ENCODE data around the gene PKNOX2.

PKNOX2 gene

DNA sequence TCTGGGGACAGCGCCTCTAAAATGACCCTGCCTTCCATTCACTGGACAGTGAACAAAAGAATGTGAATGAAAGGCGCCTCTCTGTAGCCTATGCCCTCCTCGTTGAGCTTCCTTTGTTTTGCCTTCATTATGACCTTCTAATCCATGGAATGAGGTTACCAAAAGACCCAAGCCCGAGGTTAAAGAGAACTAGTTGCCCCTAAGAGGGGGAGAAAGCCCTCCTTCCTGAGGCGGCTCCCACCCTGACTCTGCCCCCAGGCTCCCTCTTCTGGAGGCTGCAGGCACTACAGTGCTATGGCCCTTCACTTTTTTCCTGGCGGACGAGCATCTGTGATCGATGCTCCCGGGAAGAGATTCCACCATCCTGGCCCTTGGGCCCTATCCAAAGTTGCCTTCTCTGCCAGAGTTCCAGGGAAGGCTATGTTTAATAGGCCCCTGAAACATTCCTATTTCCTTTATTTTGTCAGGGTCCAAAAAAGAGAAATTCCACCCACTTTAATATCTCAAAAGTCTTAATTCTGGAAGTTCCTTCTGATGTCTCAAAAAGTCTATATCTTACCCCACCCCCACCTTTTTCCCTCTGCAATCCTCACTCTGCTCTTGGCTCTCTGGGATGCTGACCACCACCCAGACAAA lies 184.2 kb downstream of the PKNOX2 start:
- TF ChIP-seq, protein P1, sequence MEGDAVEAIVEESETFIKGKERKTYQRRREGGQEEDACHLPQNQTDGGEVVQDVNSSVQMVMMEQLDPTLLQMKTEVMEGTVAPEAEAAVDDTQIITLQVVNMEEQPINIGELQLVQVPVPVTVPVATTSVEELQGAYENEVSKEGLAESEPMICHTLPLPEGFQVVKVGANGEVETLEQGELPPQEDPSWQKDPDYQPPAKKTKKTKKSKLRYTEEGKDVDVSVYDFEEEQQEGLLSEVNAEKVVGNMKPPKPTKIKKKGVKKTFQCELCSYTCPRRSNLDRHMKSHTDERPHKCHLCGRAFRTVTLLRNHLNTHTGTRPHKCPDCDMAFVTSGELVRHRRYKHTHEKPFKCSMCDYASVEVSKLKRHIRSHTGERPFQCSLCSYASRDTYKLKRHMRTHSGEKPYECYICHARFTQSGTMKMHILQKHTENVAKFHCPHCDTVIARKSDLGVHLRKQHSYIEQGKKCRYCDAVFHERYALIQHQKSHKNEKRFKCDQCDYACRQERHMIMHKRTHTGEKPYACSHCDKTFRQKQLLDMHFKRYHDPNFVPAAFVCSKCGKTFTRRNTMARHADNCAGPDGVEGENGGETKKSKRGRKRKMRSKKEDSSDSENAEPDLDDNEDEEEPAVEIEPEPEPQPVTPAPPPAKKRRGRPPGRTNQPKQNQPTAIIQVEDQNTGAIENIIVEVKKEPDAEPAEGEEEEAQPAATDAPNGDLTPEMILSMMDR (IDR thresholded peaks at IDR 0.05; ENCODE audit: low read depth, low read length) = peak; percentile 99
- no peak for DNase-seq (ENCODE audit: extremely low read depth, low read depth)

DNA sequence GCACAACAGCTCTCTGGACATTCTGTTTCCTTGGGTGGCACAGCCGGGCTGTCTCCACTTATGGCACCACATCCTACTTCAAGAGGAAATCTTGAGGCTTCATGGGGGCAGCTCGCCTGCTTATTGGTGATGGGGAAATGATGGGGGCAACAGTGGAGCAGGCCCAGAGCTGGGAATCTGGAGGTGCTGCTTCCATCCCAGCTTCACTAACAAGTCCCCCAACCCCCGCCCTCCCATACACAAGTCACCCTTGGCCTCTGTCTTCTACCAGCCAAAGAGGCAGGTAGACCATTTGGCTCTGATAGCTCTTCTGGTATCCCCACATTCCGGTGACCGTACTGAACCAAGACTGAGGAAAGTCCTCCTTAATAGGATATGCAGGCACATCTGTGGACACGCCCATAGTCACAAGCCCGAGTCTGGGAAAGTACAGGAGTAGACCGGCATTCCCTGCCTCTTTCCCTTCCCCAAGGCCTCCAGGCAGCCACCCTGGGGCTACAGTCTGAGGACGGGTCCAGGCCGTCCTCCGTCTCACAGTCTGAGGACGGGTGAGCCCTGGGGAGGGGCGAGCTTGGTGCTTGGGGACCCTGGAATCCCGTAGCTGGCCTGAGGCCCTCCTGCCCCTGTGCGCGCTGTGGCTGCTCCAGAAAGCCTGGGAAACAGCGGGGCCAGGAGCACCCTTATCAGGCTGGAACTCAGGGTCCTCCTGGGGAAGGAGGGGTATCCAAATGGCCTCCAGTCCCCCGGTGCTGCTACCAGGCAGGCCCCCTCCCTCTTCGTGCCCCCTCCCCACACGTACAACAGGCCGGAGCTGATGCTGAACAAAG lies 185.9 kb downstream of the PKNOX2 start:
- TF ChIP-seq, protein P1 (IDR thresholded peaks at IDR 0.05; ENCODE audit: low read depth, low read length) = no peak
- no peak for DNase-seq (ENCODE audit: extremely low read depth, low read depth)

DNA sequence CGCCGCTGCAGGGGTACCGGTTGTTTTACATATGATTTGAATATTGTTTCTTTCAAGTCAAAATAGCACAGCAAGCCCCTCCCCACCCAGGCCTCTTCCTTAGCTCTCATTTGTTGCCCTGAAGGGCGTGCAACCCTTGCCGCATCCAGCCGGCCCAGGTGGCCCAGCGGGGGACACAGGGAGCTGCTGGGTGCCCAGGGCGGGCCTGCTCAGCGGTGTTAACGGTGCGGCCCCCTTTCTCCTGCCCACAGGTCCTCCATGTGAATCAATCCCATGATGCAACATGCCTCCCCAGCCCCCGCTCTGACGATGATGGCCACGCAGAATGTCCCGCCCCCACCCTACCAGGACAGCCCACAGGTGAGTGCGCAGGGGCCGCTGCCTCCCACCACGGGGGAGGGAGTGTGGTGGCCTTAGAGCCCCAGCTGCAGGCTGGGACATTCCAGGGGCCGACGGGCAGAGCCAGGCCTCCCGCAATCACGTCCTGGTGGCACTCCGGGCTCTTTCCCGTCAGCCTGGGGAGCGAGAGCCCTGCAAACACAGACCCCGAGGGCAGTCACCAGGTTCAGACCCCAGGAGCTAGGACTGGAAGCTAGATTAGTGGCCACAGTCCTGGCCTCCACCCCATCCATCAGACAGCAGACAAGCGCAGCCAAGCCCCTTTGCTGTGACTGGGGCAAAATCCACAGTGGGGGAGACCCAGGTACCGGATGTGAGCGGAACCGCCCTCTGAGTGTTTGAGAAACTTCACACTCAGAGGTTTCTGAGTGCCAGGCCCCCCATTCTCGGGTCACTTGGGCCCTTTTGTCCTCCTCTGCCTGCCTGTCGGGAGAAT lies 186.7 kb downstream of the PKNOX2 start:
- DNase-seq (ENCODE audit: extremely low read depth, low read depth) = no peak
- TF ChIP-seq, protein P1 (IDR thresholded peaks at IDR 0.05; ENCODE audit: low read depth, low read length) = no peak

DNA sequence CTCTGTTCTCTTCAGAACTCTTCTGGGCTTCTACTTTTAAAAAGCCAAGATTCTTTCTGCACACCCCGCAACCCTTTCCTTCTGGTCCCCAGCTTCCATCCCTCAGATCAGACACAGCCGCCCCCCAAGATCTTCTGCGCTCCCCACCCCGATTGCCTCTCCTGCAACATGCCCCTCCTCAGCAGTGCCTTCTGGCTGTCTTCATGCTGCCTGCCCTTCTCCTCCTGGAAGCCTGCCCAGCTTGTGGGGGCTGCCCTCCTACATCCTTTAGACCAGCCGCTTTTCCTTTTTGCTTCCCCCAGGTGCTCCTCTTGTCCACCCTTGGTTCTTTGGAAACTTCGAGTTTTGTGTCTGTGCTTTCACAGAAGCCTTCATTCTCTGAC lies 187.3 kb downstream of the PKNOX2 start:
- no peak for DNase-seq (ENCODE audit: extremely low read depth, low read depth)
- TF ChIP-seq, protein P1 (IDR thresholded peaks at IDR 0.05; ENCODE audit: low read depth, low read length) = no peak

DNA sequence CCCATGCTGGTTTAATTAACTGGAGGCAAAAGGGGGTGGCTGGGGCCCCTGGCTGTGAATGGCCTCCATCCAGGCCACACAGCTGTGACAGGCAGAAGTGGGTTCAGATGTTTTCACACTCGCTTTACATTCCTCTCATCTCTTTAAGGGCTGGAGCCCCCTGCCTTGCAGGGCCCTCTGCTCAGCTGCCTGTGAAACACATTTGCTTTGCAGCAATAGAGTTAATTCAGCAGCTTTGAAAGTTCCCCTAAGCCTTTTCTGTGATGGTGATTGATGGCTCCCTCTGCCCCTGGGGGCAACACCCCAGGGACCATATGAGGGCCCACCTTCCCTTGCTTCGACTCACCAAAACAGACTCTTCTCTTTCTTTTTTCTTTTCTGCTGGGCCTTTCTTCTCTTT lies 192.2 kb downstream of the PKNOX2 start:
- TF ChIP-seq, protein P1 (IDR thresholded peaks at IDR 0.05; ENCODE audit: low read depth, low read length) = no peak
- DNase-seq (ENCODE audit: extremely low read depth, low read depth) = no peak

DNA sequence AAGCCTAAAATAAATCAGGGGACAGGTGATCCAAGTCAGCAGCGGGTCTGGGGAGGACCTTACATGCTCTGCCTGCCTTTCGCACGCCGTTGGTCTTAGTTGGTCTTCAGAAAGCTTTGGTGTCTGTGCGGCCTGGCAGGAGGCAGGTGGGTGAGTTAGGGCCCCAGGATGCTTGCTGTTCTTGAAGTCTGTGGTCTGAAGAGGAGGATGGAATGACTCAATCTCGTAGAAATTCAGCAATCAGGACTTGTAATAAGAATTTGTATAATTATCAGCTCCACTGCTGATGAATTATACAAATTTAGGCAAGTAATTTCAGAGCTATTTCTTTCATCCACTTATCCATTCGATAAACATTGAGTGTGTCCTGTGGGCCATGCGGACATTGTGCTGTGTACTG lies 193.0 kb downstream of the PKNOX2 start:
- TF ChIP-seq, protein P1 (IDR thresholded peaks at IDR 0.05; ENCODE audit: low read depth, low read length) = no peak
- DNase-seq (ENCODE audit: extremely low read depth, low read depth) = no peak
